ENCODE measurements around the gene LATS2. TPM values are rescaled to one million over a fixed set of nuclear protein-coding genes. Genes with fewer than 3 reads are reported as not detected.

LATS2 gene
- total RNA-seq, 4 donors from 2014 or later, result 8.5 to 32.5 (median 12.6) TPM

GRCh38 chr13:20990910-20991525, 70.4 kb downstream of the LATS2 start:
- TF ChIP-seq POLR2A (IDR thresholded peaks at IDR 0.05) (no peak), CTCF (IDR thresholded peaks at IDR 0.05) (no peak)
- intact Hi-C loops (cut with DNase I; ENCODE audit: low total_unique reads), result no loop called here
- H3K4me1 ChIP-seq, result no peaks in the 10 kb centered on the region
- no peaks in the 10 kb centered on the region for H3K9me3 ChIP-seq
- no peaks in the 10 kb centered on the region for H3K36me3 ChIP-seq
- H3K27me3 ChIP-seq, result no peaks in the 10 kb centered on the region
- no peak overlapping the region for H3K27ac ChIP-seq
- no peak overlapping the region for H3K4me3 ChIP-seq
- no peak for DNase-seq

- TF ChIP-seq POLR2A (IDR thresholded peaks at IDR 0.05) (no peak), CTCF (IDR thresholded peaks at IDR 0.05) (no peak)
Observed at GRCh38 chr13:20989656-20990321, 71.6 kb downstream of the LATS2 start.

GRCh38 chr13:20988909-20989655, 72.3 kb downstream of the LATS2 start:
- no peaks in the 10 kb centered on the region for H3K36me3 ChIP-seq
- no peak for TF ChIP-seq CTCF (IDR thresholded peaks at IDR 0.05)
- TF ChIP-seq POLR2A (IDR thresholded peaks at IDR 0.05), result no peak
- no peak overlapping the region for H3K27ac ChIP-seq
- H3K4me3 ChIP-seq, result no peak overlapping the region
- H3K27me3 ChIP-seq, result no peaks in the 10 kb centered on the region
- no peaks in the 10 kb centered on the region for H3K9me3 ChIP-seq
- no peaks in the 10 kb centered on the region for H3K4me1 ChIP-seq
- DNase-seq, result no peak
- intact Hi-C loops (cut with DNase I; ENCODE audit: low total_unique reads), result no loop called here

More at GRCh38 chr13:20989656-20990321, 71.6 kb downstream of the LATS2 start:
- H3K4me1 ChIP-seq, result no peaks in the 10 kb centered on the region
- intact Hi-C loops (cut with DNase I; ENCODE audit: low total_unique reads), result no loop called here
- H3K36me3 ChIP-seq, result no peaks in the 10 kb centered on the region
- no peak for DNase-seq
- H3K9me3 ChIP-seq, result no peaks in the 10 kb centered on the region
- H3K27ac ChIP-seq, result no peak overlapping the region
- no peaks in the 10 kb centered on the region for H3K27me3 ChIP-seq
- no peak overlapping the region for H3K4me3 ChIP-seq

GRCh38 chr13:20988033-20988908, 73.1 kb downstream of the LATS2 start:
- Histone ChIP-seq H3K27ac (no peak overlapping the region), H3K9me3 (no peaks in the 10 kb centered on the region), H3K4me3 (no peak overlapping the region), H3K4me1 (no peaks in the 10 kb centered on the region), H3K36me3 (no peaks in the 10 kb centered on the region), H3K27me3 (no peaks in the 10 kb centered on the region)
- TF ChIP-seq CTCF (IDR thresholded peaks at IDR 0.05) (no peak), POLR2A (IDR thresholded peaks at IDR 0.05) (no peak)
- no peak for DNase-seq
- intact Hi-C loops (cut with DNase I; ENCODE audit: low total_unique reads), result no loop called here

Measured in uterus (tissue), 4 donors.